Smooth muscle cell (in vitro differentiated cells): ENCODE results near the gene TANGO6. TPM values are rescaled to one million over a fixed set of nuclear protein-coding genes. Genes with fewer than 3 reads are reported as not detected.

Source experiments
- DNase-seq: peaks from one replicate; lab custom pipeline; 2025; ENCODE audit not compliant: unreplicated experiment; lab: John Stamatoyannopoulos, UW
- H2AFZ ChIP-seq: fragments of 200-600 bp; sonication (generic); 2 replicates; pipeline ENCODE4 v1.6.0; 2016; ENCODE audit warnings: antibody characterized with exemption, low read depth, mild to moderate bottlenecking
- H3F3A ChIP-seq: fragments of 200-600 bp; sonication (generic); 2 replicates; pipeline ENCODE4 v1.6.0; 2017; ENCODE audit warnings: antibody characterized with exemption, low read depth
- H3K27ac ChIP-seq: fragments of 200-600 bp; sonication (generic); 2 replicates; pipeline ENCODE4 v1.5.1; 2016; ENCODE audit warnings: low read depth, mild to moderate bottlenecking
- H3K27me3 ChIP-seq: fragments of 200-600 bp; sonication (generic); 2 replicates; pipeline ENCODE4 v1.6.1; 2016; ENCODE audit warnings: low read depth, mild to moderate bottlenecking
- H3K36me3 ChIP-seq: fragments of 200-600 bp; sonication (generic); 2 replicates; pipeline ENCODE4 v1.5.1; 2016; ENCODE audit warnings: low read depth
- H3K4me1 ChIP-seq: fragments of 200-600 bp; sonication (generic); 2 replicates; pipeline ENCODE4 v1.5.1; 2016; ENCODE audit warnings: low read depth
- H3K4me2 ChIP-seq: fragments of 200-600 bp; sonication (generic); 2 replicates; pipeline ENCODE4 v1.6.0; 2016; ENCODE audit warnings: mild to moderate bottlenecking
- H3K4me3 ChIP-seq: fragments of 200-600 bp; sonication (generic); 2 replicates; pipeline ENCODE4 v1.5.1; 2016; ENCODE audit warnings: mild to moderate bottlenecking
- H3K79me2 ChIP-seq: fragments of 200-600 bp; sonication (generic); 2 replicates; pipeline ENCODE4 v1.6.0; 2016; ENCODE audit warnings: low read depth, mild to moderate bottlenecking
- H3K9ac ChIP-seq: fragments of 200-600 bp; sonication (generic); 2 replicates; pipeline ENCODE4 v1.6.0; 2016; ENCODE audit warnings: low read depth
- H3K9me3 ChIP-seq: fragments of 200-600 bp; sonication (generic); replicated peaks from 2 replicates; pipeline ENCODE4 v1.5.1; 2016; ENCODE audit warnings: low read depth
- H4K20me1 ChIP-seq: fragments of 200-600 bp; sonication (generic); 2 replicates; pipeline ENCODE4 v1.6.0; 2016; ENCODE audit warnings: low read depth
- WGBS: methylation state at CpG from one replicate; pipeline ENCODE4 v1.1.7; 2016; ENCODE audit warnings: low lambda C conversion rate; 5-methylcytosine and 5-hydroxymethylcytosine counted together
- polyA plus RNA-seq: library from polyadenylated mRNA; unstranded; fragments of >200 nt; fragmentation: Nextera tagmentation; extraction: Ambion mirVana; gene quantifications from 2 replicates; pipeline ENCODE4 v1.2.1, GENCODE V29; 2016
- total RNA-seq: library from RNA; depleted of rRNA; stranded (reverse); fragments of >200 nt; gene quantifications from 2 replicates; pipeline ENCODE4 v1.2.3, GENCODE V29; 2014
- TF ChIP-seq, protein P1 (sequence below): fragments of 200-600 bp; sonication (generic); IDR thresholded peaks from 2 replicates; pipeline ENCODE4 v1.5.1; 2017; ENCODE audit warnings: borderline replicate concordance, mild to moderate bottlenecking, antibody characterized with exemption; ENCODE audit not compliant: insufficient read depth, poor library complexity, severe bottlenecking

TANGO6 gene
- total and polyA plus RNA-seq, 2 experiments from 2014 or later = 4.5 to 5.2 TPM

DNA sequence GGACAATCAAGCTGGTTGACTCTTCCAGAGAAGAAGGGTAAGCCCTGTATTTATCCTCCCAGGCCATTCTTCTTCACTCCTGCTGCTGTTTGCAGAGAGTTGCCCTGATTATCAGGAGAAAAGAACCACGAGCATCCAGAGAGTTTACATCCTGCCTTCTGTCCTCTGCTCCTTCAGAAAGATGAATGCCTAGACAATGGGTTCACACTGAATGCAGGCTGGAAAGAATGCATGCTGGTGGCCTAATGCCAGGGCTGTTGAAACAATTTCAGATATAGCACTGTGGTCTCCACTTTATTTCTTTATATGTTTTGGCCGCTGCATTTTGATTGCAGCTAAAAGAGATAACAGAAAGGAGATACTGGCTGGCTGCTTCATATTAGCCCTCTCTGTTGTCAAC is 241.0 kb downstream of the TANGO6 start:
- H3K36me3 ChIP-seq = no peaks in the 10 kb centered on the region
- TF ChIP-seq, protein P1, sequence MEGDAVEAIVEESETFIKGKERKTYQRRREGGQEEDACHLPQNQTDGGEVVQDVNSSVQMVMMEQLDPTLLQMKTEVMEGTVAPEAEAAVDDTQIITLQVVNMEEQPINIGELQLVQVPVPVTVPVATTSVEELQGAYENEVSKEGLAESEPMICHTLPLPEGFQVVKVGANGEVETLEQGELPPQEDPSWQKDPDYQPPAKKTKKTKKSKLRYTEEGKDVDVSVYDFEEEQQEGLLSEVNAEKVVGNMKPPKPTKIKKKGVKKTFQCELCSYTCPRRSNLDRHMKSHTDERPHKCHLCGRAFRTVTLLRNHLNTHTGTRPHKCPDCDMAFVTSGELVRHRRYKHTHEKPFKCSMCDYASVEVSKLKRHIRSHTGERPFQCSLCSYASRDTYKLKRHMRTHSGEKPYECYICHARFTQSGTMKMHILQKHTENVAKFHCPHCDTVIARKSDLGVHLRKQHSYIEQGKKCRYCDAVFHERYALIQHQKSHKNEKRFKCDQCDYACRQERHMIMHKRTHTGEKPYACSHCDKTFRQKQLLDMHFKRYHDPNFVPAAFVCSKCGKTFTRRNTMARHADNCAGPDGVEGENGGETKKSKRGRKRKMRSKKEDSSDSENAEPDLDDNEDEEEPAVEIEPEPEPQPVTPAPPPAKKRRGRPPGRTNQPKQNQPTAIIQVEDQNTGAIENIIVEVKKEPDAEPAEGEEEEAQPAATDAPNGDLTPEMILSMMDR = no peak
- no peak overlapping the region for H3K27ac ChIP-seq
- H3K4me1 ChIP-seq = peaks cover 11% of the 10 kb centered on the region
- no peaks in the 10 kb centered on the region for H3F3A ChIP-seq
- no peak overlapping the region for H3K9ac ChIP-seq
- H3K4me3 ChIP-seq = no peak overlapping the region
- no peaks in the 10 kb centered on the region for H4K20me1 ChIP-seq
- no peaks in the 10 kb centered on the region for H3K27me3 ChIP-seq
- DNase-seq = no peak
- no peaks in the 10 kb centered on the region for H3K79me2 ChIP-seq
- no peak overlapping the region for H3K4me2 ChIP-seq
- WGBS = 72% methylated on average over 2 of the region's 2 CpGs
- H2AFZ ChIP-seq = no peak overlapping the region
- no peaks in the 10 kb centered on the region for H3K9me3 ChIP-seq

DNA sequence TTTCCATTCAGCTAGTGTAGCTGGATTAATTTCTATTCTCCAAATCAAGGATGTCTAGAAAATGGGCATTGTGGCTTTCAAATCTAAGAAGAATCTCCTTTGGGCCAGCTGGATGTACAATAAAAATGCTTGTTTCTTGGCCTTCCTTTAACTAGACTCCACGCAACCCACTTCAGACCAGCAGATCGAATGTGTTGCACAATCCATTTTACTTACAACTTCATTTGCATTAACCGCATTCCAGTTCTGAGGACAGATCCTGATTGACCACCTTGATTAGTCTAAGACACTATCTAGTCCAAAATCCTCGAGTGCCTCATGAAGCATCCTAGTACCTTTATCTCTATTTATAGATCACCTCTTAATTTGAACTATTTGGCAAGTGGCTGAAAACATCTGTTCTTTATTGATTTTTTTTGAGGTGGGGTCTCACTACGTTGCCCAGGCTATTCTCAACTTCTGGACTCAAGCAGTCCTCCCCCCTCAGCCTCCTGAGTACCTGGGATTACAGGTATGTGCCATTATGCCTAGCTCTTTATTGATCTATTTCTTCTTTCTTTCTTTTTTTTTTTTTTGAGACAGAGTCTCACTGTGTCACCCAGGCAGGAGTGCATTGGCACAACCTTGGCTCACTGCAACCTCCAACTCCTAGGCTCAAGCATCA is 241.8 kb downstream of the TANGO6 start:
- 94% methylated on average over 5 of the region's 5 CpGs for WGBS
- Histone ChIP-seq H3K4me1 (peaks cover 12% of the 10 kb centered on the region), H3K9ac (no peak overlapping the region), H3K79me2 (no peaks in the 10 kb centered on the region), H3F3A (no peaks in the 10 kb centered on the region), H3K36me3 (no peaks in the 10 kb centered on the region), H3K4me3 (no peak overlapping the region), H3K27ac (no peak overlapping the region), H3K27me3 (no peaks in the 10 kb centered on the region), H3K9me3 (no peaks in the 10 kb centered on the region), H2AFZ (no peak overlapping the region), H4K20me1 (no peaks in the 10 kb centered on the region), H3K4me2 (no peak overlapping the region)
- TF ChIP-seq, protein P1 = no peak
- no peak for DNase-seq

DNA sequence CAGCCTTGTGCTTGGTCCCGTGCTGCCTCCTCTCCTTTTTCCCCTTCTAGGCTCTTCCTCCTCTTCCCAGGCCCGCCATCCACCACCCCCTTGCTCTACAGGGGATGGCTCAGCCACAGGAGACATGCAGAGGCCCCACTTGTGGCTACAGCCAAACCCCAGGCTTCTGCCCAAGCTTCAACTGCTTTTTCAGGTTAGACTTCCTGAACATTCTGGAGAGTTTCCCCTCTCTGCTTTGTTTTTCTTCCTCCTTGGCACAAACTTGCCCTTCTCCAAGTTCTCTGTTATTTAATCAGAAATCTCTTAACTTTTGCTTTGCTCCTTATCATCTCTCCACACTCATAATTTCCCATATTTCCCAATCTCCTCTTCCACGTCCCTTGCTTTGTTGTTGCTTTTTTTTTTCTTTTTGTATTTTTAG is 243.8 kb downstream of the TANGO6 start:
- Histone ChIP-seq H3K27me3 (no peaks in the 10 kb centered on the region), H3K4me3 (no peak overlapping the region), H4K20me1 (no peaks in the 10 kb centered on the region), H3K9me3 (no peaks in the 10 kb centered on the region), H3K27ac (no peak overlapping the region), H3K9ac (no peak overlapping the region), H3K4me1 (peaks cover 12% of the 10 kb centered on the region), H3F3A (no peaks in the 10 kb centered on the region), H3K4me2 (no peak overlapping the region), H3K36me3 (no peaks in the 10 kb centered on the region), H2AFZ (no peak overlapping the region), H3K79me2 (no peaks in the 10 kb centered on the region)
- no peak for DNase-seq
- TF ChIP-seq, protein P1 = no peak
- 79% methylated on average over 3 of the region's 3 CpGs for WGBS

DNA sequence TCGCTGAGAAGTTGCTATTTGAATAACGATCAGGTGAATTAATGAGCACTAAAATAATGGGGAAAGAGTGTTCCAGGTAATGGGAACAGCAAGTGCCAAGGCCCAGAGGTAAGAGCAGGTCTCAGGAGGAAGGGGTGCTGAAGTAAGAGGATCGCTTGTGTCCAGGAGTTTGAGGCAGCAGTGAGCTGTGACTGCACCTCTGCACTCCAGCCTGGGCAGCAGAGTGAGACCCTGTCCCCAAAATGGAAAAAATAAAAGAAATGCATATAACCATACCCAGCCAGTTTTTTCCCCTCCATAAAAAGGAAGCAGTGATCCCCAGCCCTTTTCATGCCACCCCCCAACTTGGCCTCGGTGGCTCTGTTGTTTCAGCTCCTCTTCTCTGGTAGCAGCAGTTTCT is 245.4 kb downstream of the TANGO6 start:
- Histone ChIP-seq H3K9me3 (no peaks in the 10 kb centered on the region), H3K4me3 (no peak overlapping the region), H2AFZ (no peak overlapping the region), H3K27ac (no peak overlapping the region), H3K79me2 (no peaks in the 10 kb centered on the region), H3K27me3 (no peaks in the 10 kb centered on the region), H3K4me1 (peaks cover 12% of the 10 kb centered on the region), H4K20me1 (no peaks in the 10 kb centered on the region), H3K9ac (no peak overlapping the region), H3K36me3 (no peaks in the 10 kb centered on the region), H3K4me2 (no peak overlapping the region), H3F3A (no peaks in the 10 kb centered on the region)
- TF ChIP-seq, protein P1 = no peak
- no peak for DNase-seq
- WGBS = 89% methylated on average over 4 of the region's 4 CpGs
